ENCODE data around the gene NUP188. TPM values are rescaled to one million over a fixed set of nuclear protein-coding genes. Genes with fewer than 3 reads are reported as not detected.
A peak's percentile ranks its signal among the peaks of the same experiment; 100 is the strongest.

Gene NUP188
- total RNA-seq, 1 donor from 2014 or later: 36.5 TPM

DNA sequence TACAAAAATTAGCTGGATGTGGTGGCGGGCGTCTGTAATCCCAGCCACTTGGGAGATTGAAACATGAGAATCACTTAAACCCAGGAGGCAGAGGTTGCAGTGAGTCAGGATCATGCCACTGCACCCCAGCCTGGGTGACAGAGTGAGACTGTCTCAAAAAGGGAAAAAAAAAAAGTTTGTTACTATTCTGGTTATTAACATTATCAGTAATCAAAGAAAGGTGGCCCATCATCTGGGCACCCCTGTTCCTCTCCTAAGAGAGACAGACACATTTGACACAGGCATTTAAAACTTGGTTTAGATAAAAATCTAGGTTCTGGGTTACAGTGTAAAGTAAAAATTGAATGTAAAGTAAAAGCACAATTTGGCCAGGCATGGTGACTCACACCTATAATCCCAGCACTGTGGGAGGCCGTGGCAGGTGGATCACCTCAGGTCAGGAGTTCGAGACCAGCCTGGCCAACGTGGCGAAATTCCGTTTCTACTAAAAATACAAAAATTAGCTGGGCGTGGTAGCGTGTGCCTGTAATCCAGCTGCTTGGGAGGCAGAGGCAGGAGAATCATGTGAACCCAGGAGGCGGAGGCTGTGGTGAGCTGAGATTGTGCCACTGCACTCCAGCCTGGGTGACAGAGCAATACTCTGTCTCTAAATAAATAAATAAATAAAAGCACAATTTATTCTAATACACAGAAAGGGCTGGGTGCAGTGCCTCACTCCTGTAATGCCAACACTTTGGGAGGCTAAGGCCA lies 43.5 kb upstream of the NUP188 start:
- H3K27me3 ChIP-seq (ENCODE audit: control insufficient read depth in 3 of 3, insufficient read depth in 3 of 3, low read length in 3 of 3): no peaks in the 10 kb centered on the region
- H3K9me3 ChIP-seq (ENCODE audit: control insufficient read depth in 3 of 3, low read length in 3 of 3): no peaks in the 10 kb centered on the region
- H3K4me1 ChIP-seq (ENCODE audit: control insufficient read depth in 3 of 3, insufficient read depth in 3 of 3, low read length in 3 of 3): peaks cover 10 to 24% (median 19%) of the 10 kb centered on the region in 3 donors
- no peak overlapping the region for H3K4me3 ChIP-seq (ENCODE audit: low read length in 3 of 3)
- no peak overlapping the region for H3K9ac ChIP-seq (ENCODE audit: low read depth in 1 of 3, low read length in 3 of 3)
- H3K36me3 ChIP-seq (ENCODE audit: control insufficient read depth in 3 of 3, insufficient read depth in 3 of 3, low read length in 3 of 3): peaks cover 20 to 29% (median 24%) of the 10 kb centered on the region in 3 donors
- H3K27ac ChIP-seq (ENCODE audit: low read depth, low read length): no peak overlapping the region

- H3K36me3 ChIP-seq (ENCODE audit: control insufficient read depth in 3 of 3, insufficient read depth in 3 of 3, low read length in 3 of 3): peaks cover 31 to 33% (median 32%) of the 10 kb centered on the region in 3 donors
- H3K9ac ChIP-seq (ENCODE audit: low read depth in 1 of 3, low read length in 3 of 3): no peak overlapping the region
- H3K27ac ChIP-seq (ENCODE audit: low read depth, low read length): no peak overlapping the region
- H3K27me3 ChIP-seq (ENCODE audit: control insufficient read depth in 3 of 3, insufficient read depth in 3 of 3, low read length in 3 of 3): no peaks in the 10 kb centered on the region
- H3K9me3 ChIP-seq (ENCODE audit: control insufficient read depth in 3 of 3, low read length in 3 of 3): no peaks in the 10 kb centered on the region
- H3K4me3 ChIP-seq (ENCODE audit: low read length in 3 of 3): no peak overlapping the region
- H3K4me1 ChIP-seq (ENCODE audit: control insufficient read depth in 3 of 3, insufficient read depth in 3 of 3, low read length in 3 of 3): peaks cover 14 to 30% (median 27%) of the 10 kb centered on the region in 3 donors
Observed at GRCh38 chr9:128905964-128906363, 41.5 kb upstream of the NUP188 start.

- Histone ChIP-seq H3K36me3 (ENCODE audit: control insufficient read depth in 3 of 3, insufficient read depth in 3 of 3, low read length in 3 of 3) (peaks cover 31 to 32% (median 32%) of the 10 kb centered on the region in 3 donors), H3K27ac (ENCODE audit: low read depth, low read length) (no peak overlapping the region), H3K27me3 (ENCODE audit: control insufficient read depth in 3 of 3, insufficient read depth in 3 of 3, low read length in 3 of 3) (no peaks in the 10 kb centered on the region), H3K4me1 (ENCODE audit: control insufficient read depth in 3 of 3, insufficient read depth in 3 of 3, low read length in 3 of 3) (peaks cover 22 to 38% (median 35%) of the 10 kb centered on the region in 3 donors), H3K9ac (ENCODE audit: low read depth in 1 of 3, low read length in 3 of 3) (no peak overlapping the region), H3K4me3 (ENCODE audit: low read length in 3 of 3) (no peak overlapping the region), H3K9me3 (ENCODE audit: control insufficient read depth in 3 of 3, low read length in 3 of 3) (no peaks in the 10 kb centered on the region)
Observed at GRCh38 chr9:128906741-128907140, 40.8 kb upstream of the NUP188 start.

- no peaks in the 10 kb centered on the region for H3K9me3 ChIP-seq (ENCODE audit: control insufficient read depth in 3 of 3, low read length in 3 of 3)
- H3K4me3 ChIP-seq (ENCODE audit: low read length in 3 of 3): no peak overlapping the region
- H3K4me1 ChIP-seq (ENCODE audit: control insufficient read depth in 3 of 3, insufficient read depth in 3 of 3, low read length in 3 of 3): peaks cover 33 to 40% (median 39%) of the 10 kb centered on the region in 3 donors
- H3K27me3 ChIP-seq (ENCODE audit: control insufficient read depth in 3 of 3, insufficient read depth in 3 of 3, low read length in 3 of 3): no peaks in the 10 kb centered on the region
- no peak overlapping the region for H3K9ac ChIP-seq (ENCODE audit: low read depth in 1 of 3, low read length in 3 of 3)
- no peak overlapping the region for H3K27ac ChIP-seq (ENCODE audit: low read depth, low read length)
- peaks cover 31 to 32% (median 32%) of the 10 kb centered on the region in 3 donors for H3K36me3 ChIP-seq (ENCODE audit: control insufficient read depth in 3 of 3, insufficient read depth in 3 of 3, low read length in 3 of 3)
Observed at GRCh38 chr9:128908372-128908771, 39.1 kb upstream of the NUP188 start.

DNA sequence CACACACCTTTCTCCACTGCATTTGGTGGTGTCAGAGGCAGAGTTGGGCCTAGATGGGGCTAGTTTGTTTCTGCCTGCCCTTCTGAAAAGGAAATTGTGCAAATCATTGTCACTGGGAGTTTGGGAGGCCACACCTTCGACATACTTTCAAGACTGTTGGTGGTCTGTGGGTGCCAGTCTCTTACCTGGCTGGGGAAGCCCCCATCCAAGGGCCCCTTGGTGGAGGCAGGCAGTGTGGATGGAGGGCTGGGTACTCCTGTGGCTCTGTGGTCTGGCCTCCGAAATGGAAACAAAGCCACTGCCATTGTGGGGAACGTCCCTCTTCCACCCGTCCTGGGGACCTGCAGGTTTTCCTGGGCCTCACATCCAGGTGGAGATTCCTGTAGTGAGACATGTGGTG lies 37.6 kb upstream of the NUP188 start:
- H3K9me3 ChIP-seq (ENCODE audit: control insufficient read depth in 3 of 3, low read length in 3 of 3): no peaks in the 10 kb centered on the region
- H3K4me3 ChIP-seq (ENCODE audit: low read length in 3 of 3): no peak overlapping the region
- H3K4me1 ChIP-seq (ENCODE audit: control insufficient read depth in 3 of 3, insufficient read depth in 3 of 3, low read length in 3 of 3): peaks cover 39 to 53% (median 51%) of the 10 kb centered on the region in 3 donors
- H3K36me3 ChIP-seq (ENCODE audit: control insufficient read depth in 3 of 3, insufficient read depth in 3 of 3, low read length in 3 of 3): peaks cover 32 to 34% (median 34%) of the 10 kb centered on the region in 3 donors
- H3K9ac ChIP-seq (ENCODE audit: low read depth in 1 of 3, low read length in 3 of 3): no peak overlapping the region
- H3K27ac ChIP-seq (ENCODE audit: low read depth, low read length): no peak overlapping the region
- no peaks in the 10 kb centered on the region for H3K27me3 ChIP-seq (ENCODE audit: control insufficient read depth in 3 of 3, insufficient read depth in 3 of 3, low read length in 3 of 3)

GRCh38 chr9:128910906-128911305 lies 36.6 kb upstream of the NUP188 start:
- Histone ChIP-seq H3K4me3 (ENCODE audit: low read length in 3 of 3) (peak overlapping the region in 1 of 3 donors; percentile 29), H3K27me3 (ENCODE audit: control insufficient read depth in 3 of 3, insufficient read depth in 3 of 3, low read length in 3 of 3) (no peaks in the 10 kb centered on the region), H3K36me3 (ENCODE audit: control insufficient read depth in 3 of 3, insufficient read depth in 3 of 3, low read length in 3 of 3) (peaks cover 32 to 36% (median 34%) of the 10 kb centered on the region in 3 donors), H3K9me3 (ENCODE audit: control insufficient read depth in 3 of 3, low read length in 3 of 3) (no peaks in the 10 kb centered on the region), H3K9ac (ENCODE audit: low read depth in 1 of 3, low read length in 3 of 3) (peak overlapping the region in 1 of 3 donors; percentile 50), H3K27ac (ENCODE audit: low read depth, low read length) (peak overlapping the region; percentile 48), H3K4me1 (ENCODE audit: control insufficient read depth in 3 of 3, insufficient read depth in 3 of 3, low read length in 3 of 3) (peaks cover 42 to 58% (median 56%) of the 10 kb centered on the region in 3 donors)

DNA sequence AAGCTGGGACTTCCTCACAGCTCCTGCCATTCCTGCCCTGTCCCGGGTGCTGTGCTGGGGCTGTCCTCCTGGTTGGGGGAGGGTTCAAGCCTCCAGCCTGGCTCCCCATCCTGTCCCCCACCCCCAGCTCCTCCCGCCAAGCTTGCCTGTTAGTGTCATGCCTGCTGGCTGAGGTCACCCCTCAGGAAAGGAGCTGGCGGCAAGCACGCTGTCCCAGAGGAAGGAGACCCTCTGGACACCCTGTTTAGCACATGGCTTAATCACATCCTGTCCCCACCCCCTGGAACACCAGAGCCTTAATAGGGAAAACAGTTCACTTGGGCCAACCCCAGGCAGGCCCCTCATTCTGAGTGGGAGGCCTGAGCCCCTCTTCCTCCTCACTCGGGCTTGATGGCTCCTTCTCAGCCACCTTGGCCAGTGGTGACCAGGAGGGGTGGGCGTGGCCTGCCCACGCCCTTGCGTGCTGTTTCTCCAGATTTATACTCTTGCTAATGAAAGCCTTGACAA lies 35.9 kb upstream of the NUP188 start:
- peaks cover 34 to 39% (median 38%) of the 10 kb centered on the region in 3 donors for H3K36me3 ChIP-seq (ENCODE audit: control insufficient read depth in 3 of 3, insufficient read depth in 3 of 3, low read length in 3 of 3)
- no peaks in the 10 kb centered on the region for H3K9me3 ChIP-seq (ENCODE audit: control insufficient read depth in 3 of 3, low read length in 3 of 3)
- peak overlapping the region in 2 of 3 donors; percentile 20 to 50 for H3K9ac ChIP-seq (ENCODE audit: low read depth in 1 of 3, low read length in 3 of 3)
- peaks cover 49 to 65% (median 62%) of the 10 kb centered on the region in 3 donors for H3K4me1 ChIP-seq (ENCODE audit: control insufficient read depth in 3 of 3, insufficient read depth in 3 of 3, low read length in 3 of 3)
- H3K4me3 ChIP-seq (ENCODE audit: low read length in 3 of 3): peak overlapping the region in 1 of 3 donors; percentile 29
- H3K27me3 ChIP-seq (ENCODE audit: control insufficient read depth in 3 of 3, insufficient read depth in 3 of 3, low read length in 3 of 3): no peaks in the 10 kb centered on the region
- peak overlapping the region; percentile 48 for H3K27ac ChIP-seq (ENCODE audit: low read depth, low read length)

DNA sequence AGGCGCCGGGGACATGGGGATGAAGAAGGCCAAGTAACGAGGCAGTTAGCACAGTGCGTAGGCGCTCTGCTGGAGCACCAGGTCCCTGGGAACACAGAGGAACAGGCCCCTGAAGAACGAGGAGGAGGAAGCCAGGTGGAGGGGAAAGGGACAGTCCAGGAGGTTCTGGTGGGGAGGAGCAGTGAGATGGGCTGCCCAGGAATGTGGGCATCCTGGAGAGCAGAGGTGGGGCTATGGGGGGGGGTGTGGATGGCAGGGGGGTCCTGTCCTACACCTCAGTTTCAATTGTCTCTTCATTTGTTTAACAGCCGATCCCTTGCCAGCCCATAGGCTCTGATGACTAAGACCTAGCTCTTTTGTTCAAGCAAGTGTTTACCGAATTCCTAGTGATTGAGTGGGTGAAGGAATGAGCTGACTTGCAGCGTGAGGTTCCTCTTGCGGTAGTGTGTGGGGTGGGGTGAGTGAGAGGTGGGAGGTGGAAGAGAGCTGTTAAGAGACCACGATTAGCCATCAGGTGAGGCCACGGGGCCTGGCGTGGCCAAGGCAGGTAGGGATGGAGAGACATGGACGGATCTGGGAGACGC lies 35.1 kb upstream of the NUP188 start:
- H3K4me1 ChIP-seq (ENCODE audit: control insufficient read depth in 3 of 3, insufficient read depth in 3 of 3, low read length in 3 of 3): peaks cover 52 to 71% (median 69%) of the 10 kb centered on the region in 3 donors
- no peaks in the 10 kb centered on the region for H3K27me3 ChIP-seq (ENCODE audit: control insufficient read depth in 3 of 3, insufficient read depth in 3 of 3, low read length in 3 of 3)
- H3K4me3 ChIP-seq (ENCODE audit: low read length in 3 of 3): peak overlapping the region in 1 of 3 donors; percentile 13
- H3K9me3 ChIP-seq (ENCODE audit: control insufficient read depth in 3 of 3, low read length in 3 of 3): no peaks in the 10 kb centered on the region
- peaks cover 29 to 37% (median 35%) of the 10 kb centered on the region in 3 donors for H3K36me3 ChIP-seq (ENCODE audit: control insufficient read depth in 3 of 3, insufficient read depth in 3 of 3, low read length in 3 of 3)
- peak overlapping the region in 1 of 3 donors; percentile 50 for H3K9ac ChIP-seq (ENCODE audit: low read depth in 1 of 3, low read length in 3 of 3)
- peak overlapping the region; percentile 48 for H3K27ac ChIP-seq (ENCODE audit: low read depth, low read length)

- H3K27me3 ChIP-seq (ENCODE audit: control insufficient read depth in 3 of 3, insufficient read depth in 3 of 3, low read length in 3 of 3): no peaks in the 10 kb centered on the region
- peaks cover 24 to 34% (median 26%) of the 10 kb centered on the region in 3 donors for H3K36me3 ChIP-seq (ENCODE audit: control insufficient read depth in 3 of 3, insufficient read depth in 3 of 3, low read length in 3 of 3)
- peak overlapping the region in 1 of 3 donors; percentile 13 for H3K4me3 ChIP-seq (ENCODE audit: low read length in 3 of 3)
- H3K9me3 ChIP-seq (ENCODE audit: control insufficient read depth in 3 of 3, low read length in 3 of 3): no peaks in the 10 kb centered on the region
- H3K9ac ChIP-seq (ENCODE audit: low read depth in 1 of 3, low read length in 3 of 3): peak overlapping the region in 1 of 3 donors; percentile 64
- peak overlapping the region; percentile 28 for H3K27ac ChIP-seq (ENCODE audit: low read depth, low read length)
- peaks cover 55 to 74% (median 72%) of the 10 kb centered on the region in 3 donors for H3K4me1 ChIP-seq (ENCODE audit: control insufficient read depth in 3 of 3, insufficient read depth in 3 of 3, low read length in 3 of 3)
Observed at GRCh38 chr9:128913048-128913900, 34.2 kb upstream of the NUP188 start.
